ENCODE data around the gene RSPO3.

RSPO3 gene

GRCh38 chr6:127103482-127103881 is 15.0 kb upstream of the RSPO3 start:
- H3K4me3 ChIP-seq (ENCODE audit: low read depth, low read length): no peak overlapping the region
- no peak for DNase-seq (ENCODE audit: low read depth, low spot score)
- TF ChIP-seq CTCF (IDR thresholded peaks at IDR 0.05; ENCODE audit: low read depth, low read length): no peak
- in situ Hi-C loops (cut with HindIII; ENCODE audit: low sequenced_read_pairs): no loop called here

GRCh38 chr6:127107916-127108315 is 10.6 kb upstream of the RSPO3 start:
- no peak overlapping the region for H3K4me3 ChIP-seq (ENCODE audit: low read depth, low read length)
- no peak for TF ChIP-seq CTCF (IDR thresholded peaks at IDR 0.05; ENCODE audit: low read depth, low read length)
- in situ Hi-C loops (cut with HindIII; ENCODE audit: low sequenced_read_pairs): no loop called here
- DNase-seq (ENCODE audit: low read depth, low spot score): no peak

- no peak for DNase-seq (ENCODE audit: low read depth, low spot score)
Observed at GRCh38 chr6:127110712-127111111, 7.8 kb upstream of the RSPO3 start.

GRCh38 chr6:127111526-127111925 is 6.9 kb upstream of the RSPO3 start:
- no peak for DNase-seq (ENCODE audit: low read depth, low spot score)
- in situ Hi-C loops (cut with HindIII; ENCODE audit: low sequenced_read_pairs): no loop called here
- no peak for TF ChIP-seq CTCF (IDR thresholded peaks at IDR 0.05; ENCODE audit: low read depth, low read length)
- H3K4me3 ChIP-seq (ENCODE audit: low read depth, low read length): no peak overlapping the region

More at GRCh38 chr6:127110712-127111111, 7.8 kb upstream of the RSPO3 start:
- no peak overlapping the region for H3K4me3 ChIP-seq (ENCODE audit: low read depth, low read length)
- in situ Hi-C loops (cut with HindIII; ENCODE audit: low sequenced_read_pairs): no loop called here
- TF ChIP-seq CTCF (IDR thresholded peaks at IDR 0.05; ENCODE audit: low read depth, low read length): no peak

GRCh38 chr6:127114214-127114760 is 4.2 kb upstream of the RSPO3 start:
- in situ Hi-C loops (cut with HindIII; ENCODE audit: low sequenced_read_pairs): no loop called here
- DNase-seq (ENCODE audit: low read depth, low spot score): no peak
- TF ChIP-seq CTCF (IDR thresholded peaks at IDR 0.05; ENCODE audit: low read depth, low read length): no peak
- H3K4me3 ChIP-seq (ENCODE audit: low read depth, low read length): no peak overlapping the region

- in situ Hi-C loops (cut with HindIII; ENCODE audit: low sequenced_read_pairs): no loop called here
- no peak for TF ChIP-seq CTCF (IDR thresholded peaks at IDR 0.05; ENCODE audit: low read depth, low read length)
- no peak overlapping the region for H3K4me3 ChIP-seq (ENCODE audit: low read depth, low read length)
- DNase-seq (ENCODE audit: low read depth, low spot score): no peak
Observed at GRCh38 chr6:127115084-127115655, 3.3 kb upstream of the RSPO3 start.
